Measurements from ENCODE around the gene MACIR. TPM values are rescaled to one million over a fixed set of nuclear protein-coding genes. Genes with fewer than 3 reads are reported as not detected.

The MACIR gene
- total RNA-seq, 1 experiment from 2014 or later: 26.0 TPM

DNA sequence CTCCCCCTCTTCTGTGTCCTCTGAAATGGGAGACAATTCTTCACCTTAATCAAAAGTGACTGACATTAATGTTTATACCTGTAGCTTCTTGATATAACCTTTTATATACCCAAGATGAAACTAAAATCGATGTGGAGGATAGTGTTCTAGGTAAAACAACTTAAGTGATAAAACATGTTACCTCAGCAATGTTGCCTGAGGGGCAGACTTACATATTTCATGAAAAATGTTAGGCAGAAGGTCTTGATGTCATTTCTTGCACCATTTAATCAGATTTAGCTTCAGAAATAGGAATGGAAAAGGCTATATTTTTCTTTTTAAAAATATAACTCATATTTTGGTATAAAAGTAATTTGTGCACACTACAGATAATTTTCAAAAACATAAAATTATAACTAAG lies 22.7 kb upstream of the MACIR start:
- DNase-seq (ENCODE audit: low read depth, low spot score): no peak
- in situ Hi-C loops (cut with HindIII; ENCODE audit: low pct_unique_long_range_greater_than_20kb, low sequenced_read_pairs): no loop called here

DNA sequence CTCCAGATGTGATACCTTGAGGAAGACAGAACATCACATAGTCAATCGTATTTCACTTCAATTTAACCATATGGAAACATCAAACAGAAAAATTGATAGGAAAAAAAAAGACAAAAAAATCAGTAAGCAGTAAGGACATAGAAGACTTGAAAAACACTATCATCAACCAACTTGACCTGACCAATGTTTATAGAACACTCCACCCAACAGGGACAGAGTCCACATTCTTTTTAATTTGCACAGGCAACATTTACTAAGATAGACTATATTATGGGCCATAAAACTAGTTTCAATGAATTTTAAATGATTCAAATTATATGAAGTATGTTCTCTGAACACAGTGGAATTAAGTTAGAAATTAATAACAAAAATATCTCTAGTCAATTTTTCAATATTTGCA lies 20.8 kb upstream of the MACIR start:
- in situ Hi-C loops (cut with HindIII; ENCODE audit: low pct_unique_long_range_greater_than_20kb, low sequenced_read_pairs): no loop called here
- DNase-seq (ENCODE audit: low read depth, low spot score): no peak

DNA sequence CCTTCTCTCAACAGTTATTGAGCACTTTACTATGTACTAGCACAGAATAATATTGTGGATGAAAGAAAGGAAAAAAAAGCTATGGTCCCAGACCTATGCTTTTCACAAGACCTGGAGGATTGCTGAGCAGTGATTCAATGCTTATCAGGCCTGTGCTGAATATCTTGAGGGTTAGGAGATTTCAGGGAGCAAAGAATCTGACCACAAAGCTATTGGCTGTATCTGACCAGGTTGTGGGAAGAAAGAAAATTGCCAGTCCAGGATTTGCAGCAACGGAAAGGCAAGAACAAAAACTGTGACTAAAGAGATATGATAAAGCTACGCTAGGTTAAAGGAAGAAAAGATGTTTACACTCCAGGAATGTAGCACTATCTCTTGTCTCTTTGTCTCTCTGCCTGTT lies 14.9 kb upstream of the MACIR start:
- in situ Hi-C loops (cut with HindIII; ENCODE audit: low pct_unique_long_range_greater_than_20kb, low sequenced_read_pairs): no loop called here
- no peak for DNase-seq (ENCODE audit: low read depth, low spot score)

DNA sequence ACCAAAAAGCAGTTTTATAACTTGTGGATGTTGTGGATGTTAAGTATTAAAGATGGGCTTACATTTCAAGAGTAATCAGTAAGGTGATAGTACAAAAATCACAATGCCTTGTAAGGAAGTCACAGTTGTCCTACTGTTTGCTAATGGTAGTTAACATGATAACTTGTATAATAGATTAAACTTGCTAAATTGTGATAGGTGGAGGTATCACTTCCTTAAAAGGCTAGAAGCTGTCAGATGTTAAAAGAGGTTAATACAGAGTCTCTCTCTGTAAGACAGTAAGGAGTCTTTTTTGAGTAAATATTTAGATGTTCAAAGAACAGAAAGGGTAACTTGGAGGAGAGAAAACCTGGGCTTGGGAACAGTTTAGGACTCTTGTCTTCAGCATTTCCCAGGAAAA lies 14.2 kb upstream of the MACIR start:
- in situ Hi-C loops (cut with HindIII; ENCODE audit: low pct_unique_long_range_greater_than_20kb, low sequenced_read_pairs): no loop called here
- no peak for DNase-seq (ENCODE audit: low read depth, low spot score)

DNA sequence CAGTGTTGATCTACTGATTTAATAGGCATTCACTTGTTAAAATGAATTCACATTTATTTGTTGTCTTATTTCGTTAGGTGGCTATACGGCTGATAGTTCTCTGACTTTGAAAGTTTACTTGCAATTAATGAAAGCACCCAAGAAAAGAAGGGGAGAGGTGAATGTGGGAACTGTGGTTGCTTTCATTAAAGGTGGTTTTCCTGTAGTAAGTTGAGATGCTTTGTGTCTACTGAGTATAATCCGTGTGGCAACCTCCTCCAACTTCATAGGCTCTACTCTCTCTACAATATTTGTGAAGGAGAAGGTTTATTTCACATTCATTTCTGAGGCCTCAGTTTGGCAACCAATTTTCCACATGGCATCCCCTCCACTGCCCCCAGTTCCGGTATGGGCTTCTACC lies 12.8 kb upstream of the MACIR start:
- no peak for DNase-seq (ENCODE audit: low read depth, low spot score)

DNA sequence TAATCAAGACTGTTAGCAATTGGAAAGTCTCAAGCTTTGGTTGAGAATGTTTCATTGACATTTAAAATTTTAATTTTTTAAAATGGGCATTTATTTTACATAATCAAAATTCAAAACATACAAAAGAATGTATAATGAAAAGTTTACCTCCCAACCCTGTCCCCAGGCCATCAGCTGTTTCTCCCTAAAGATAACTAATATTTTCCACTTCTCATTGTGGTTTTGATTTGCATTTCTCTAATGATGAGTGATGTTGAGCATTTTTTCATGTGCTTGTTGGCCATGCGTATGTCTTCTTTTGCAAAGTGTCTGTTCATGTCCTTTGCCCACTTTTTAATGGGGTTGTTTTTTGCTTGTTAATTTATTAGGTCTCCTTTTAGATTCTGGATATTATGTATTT lies 11.4 kb upstream of the MACIR start:
- in situ Hi-C loops (cut with HindIII; ENCODE audit: low pct_unique_long_range_greater_than_20kb, low sequenced_read_pairs): no loop called here
- DNase-seq (ENCODE audit: low read depth, low spot score): no peak

More for the DNA sequence above, 12.8 kb upstream of the MACIR start:
- in situ Hi-C loops (cut with HindIII; ENCODE audit: low pct_unique_long_range_greater_than_20kb, low sequenced_read_pairs): no loop called here

DNA sequence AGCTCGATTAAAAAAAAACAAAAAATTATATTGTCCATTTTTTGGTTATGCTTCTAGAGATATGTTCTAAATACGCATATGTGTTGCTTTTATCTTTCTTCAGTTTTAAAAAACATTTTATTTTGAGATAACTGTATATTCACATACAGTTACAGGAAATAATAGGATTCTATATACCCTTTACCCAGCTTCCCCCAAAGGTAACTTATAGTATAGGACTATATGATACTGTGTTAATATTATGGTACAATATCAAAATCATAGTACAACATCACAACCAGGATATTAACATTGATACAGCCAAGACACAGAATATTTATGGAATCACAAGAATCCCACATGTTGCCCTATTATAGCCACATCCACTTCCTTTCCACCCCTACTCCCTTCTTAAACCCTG lies 9.5 kb upstream of the MACIR start:
- in situ Hi-C loops (cut with HindIII; ENCODE audit: low pct_unique_long_range_greater_than_20kb, low sequenced_read_pairs): no loop called here
- no peak for DNase-seq (ENCODE audit: low read depth, low spot score)

DNA sequence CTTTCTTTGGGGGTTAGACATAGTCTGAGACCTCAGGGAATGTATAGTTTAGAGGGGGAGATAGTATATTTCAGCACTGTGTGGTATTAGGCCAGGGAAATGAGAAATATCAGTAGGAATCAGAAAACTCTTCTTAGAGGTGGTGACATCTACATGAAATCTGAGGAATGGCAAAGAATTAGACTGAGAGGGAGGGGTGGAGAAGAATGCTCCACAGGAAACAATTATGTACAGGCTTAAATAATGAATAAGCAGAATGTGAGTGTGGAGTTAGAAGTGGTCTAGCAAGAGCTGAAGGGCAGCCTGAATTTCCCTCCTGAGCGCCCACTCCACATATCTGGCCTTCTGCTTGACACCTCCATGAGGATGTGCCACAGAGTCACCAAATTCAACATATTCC lies 3.6 kb upstream of the MACIR start:
- no peak for DNase-seq (ENCODE audit: low read depth, low spot score)
- in situ Hi-C loops (cut with HindIII; ENCODE audit: low pct_unique_long_range_greater_than_20kb, low sequenced_read_pairs): no loop called here

DNA sequence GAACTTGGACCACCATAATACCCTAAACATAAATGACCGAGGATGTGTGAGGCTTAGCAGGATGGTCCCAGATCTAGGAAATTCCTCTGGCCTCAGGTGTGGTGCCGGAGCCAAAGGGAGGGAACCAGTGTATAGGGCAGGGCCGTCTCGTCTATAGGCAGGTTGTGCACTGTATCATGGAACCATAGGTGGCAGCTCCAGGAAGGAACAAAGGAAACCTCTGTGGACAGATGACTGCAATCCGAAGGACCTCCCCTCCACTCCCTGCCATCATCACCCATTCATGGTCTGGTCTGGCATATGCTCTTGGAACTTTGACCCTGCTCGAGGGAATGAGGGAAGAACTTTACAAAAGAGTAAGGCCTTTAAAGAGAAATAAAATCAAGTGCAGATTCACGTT lies 2.9 kb upstream of the MACIR start:
- in situ Hi-C loops (cut with HindIII; ENCODE audit: low pct_unique_long_range_greater_than_20kb, low sequenced_read_pairs): no loop called here
- no peak for DNase-seq (ENCODE audit: low read depth, low spot score)

DNA sequence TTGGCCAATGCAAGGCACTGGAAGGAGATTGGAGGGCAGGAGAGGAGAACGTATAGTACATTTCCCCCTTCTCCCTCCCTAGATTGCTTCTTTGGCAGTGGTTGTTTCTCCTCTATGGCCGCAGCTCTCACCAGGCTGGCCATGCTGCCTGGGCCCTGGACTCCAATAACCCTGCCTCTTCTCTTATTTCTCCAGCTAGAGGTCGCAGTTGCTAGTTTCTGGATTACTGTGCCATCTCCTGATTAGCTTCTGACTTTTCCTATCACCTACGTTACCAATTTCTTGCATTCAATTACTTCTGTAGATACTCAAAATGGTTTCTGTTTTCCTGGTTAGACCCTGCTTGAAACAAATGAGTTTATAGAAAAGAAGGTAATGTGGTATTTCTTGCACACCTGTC lies 2.4 kb upstream of the MACIR start:
- in situ Hi-C loops (cut with HindIII; ENCODE audit: low pct_unique_long_range_greater_than_20kb, low sequenced_read_pairs): no loop called here
- DNase-seq (ENCODE audit: low read depth, low spot score): peak; percentile 72

DNA sequence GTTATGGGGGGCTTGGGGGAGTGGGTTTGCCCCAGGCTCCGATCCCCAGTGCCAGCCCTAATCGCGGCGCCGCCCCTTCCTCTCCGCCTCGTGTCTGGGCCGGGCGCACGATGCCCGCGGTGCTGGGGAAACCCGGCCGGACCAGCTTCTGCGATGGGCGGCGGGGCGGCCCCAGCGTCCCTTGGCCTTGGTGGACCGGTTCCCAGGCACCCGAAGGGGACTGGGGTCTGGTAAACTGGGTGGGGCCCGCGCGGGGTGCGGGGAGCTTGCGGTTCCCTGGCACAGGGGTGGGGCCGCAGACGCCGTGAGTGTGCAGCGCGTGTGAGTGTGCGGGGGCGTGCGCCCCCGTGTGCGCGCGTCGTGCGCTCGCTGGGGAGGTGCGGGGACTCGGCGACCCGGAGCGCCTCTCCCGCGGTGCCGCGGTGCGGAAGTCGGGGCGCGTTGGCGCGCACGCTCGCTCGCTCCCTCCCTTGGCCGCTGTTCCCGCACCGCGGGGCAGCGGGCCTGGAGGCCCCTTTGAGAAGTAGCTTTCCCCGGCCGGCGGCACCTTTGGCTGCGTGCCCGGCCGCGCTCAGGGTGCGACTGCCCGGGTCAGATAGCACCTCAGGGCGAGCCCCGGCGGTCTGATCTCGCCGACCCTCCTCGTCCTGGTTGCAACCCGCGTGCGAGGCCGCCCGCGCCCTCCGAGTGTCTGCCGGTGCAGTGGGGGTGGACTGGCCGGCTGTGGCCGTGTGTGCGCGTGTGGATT lies 568 bp downstream of the MACIR start:
- in situ Hi-C loops (cut with HindIII; ENCODE audit: low pct_unique_long_range_greater_than_20kb, low sequenced_read_pairs): no loop called here
- peak; percentile 34 for DNase-seq (ENCODE audit: low read depth, low spot score)

DNA sequence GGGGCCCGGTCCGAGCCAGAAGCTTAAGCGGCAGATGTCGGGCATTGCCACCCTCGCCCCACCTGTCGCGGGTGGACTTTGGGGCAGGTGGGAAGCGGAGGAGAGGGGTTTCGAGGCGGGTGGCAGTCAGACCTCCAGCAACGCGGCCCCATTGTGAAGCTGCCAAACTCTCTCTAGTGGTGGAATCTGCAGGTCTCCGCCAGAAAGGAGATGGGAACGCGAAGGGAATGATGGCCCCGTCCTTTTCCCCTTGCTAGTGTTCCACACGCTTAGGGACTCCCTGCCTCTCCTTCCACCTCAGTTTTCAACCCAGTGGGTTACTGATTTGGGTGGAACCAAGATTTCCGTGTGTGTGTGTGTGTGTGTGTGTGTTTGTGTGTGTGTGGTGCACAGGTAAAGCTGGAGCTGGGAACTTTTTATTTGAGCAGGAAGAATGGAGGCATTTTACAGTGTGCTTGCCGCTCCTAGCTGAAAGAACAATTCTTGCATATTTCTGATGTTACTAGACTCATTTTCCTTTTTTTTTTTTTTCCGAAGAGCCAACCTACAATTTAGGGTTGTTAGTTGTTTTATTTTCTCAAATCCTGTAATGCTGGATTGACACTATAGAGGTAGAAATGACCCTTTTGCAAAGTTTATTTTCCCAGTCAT lies 1.3 kb downstream of the MACIR start:
- DNase-seq (ENCODE audit: low read depth, low spot score): peak; percentile 54
- in situ Hi-C loops (cut with HindIII; ENCODE audit: low pct_unique_long_range_greater_than_20kb, low sequenced_read_pairs): no loop called here

DNA sequence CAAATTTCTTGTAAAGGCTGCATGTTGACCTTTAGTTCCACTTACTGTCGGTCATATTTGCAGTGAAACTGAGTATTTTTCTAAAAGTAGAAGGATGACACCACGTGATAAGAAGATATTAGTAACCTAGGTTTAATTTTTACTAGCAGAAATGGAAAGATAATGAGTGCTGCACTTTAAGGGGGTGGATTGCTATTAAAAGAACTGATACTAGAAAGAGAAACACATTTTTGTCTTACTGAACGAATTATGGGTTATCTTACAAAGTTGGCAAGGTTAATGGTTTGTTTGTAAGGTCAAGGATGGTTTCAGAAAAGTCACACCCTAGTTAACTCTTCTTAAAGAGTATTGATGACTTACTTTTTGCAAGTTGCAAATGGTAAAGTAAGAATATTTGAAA lies 2.4 kb downstream of the MACIR start:
- DNase-seq (ENCODE audit: low read depth, low spot score): no peak
- in situ Hi-C loops (cut with HindIII; ENCODE audit: low pct_unique_long_range_greater_than_20kb, low sequenced_read_pairs): no loop called here

DNA sequence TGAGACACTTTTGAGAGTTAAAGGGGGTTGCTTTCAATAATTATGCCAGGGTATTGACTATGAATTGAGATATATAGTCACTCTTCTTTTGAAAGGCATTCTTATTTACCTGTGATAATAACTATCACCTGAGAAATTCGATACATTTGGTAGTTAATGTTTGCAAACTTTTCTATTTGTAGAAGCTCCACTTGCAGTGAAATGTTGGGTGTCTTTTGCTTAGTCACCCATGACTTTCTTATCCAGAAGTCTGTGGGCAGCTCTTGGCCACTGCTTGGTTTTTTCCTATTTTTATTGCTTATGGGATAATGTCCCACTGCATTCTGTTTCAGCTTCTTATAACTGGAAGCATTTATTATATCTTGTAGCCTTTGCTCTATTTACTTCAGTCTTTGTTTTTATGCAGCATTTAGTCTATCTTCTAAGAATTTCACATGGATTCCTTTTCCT lies 3.9 kb downstream of the MACIR start:
- in situ Hi-C loops (cut with HindIII; ENCODE audit: low pct_unique_long_range_greater_than_20kb, low sequenced_read_pairs): no loop called here
- no peak for DNase-seq (ENCODE audit: low read depth, low spot score)

DNA sequence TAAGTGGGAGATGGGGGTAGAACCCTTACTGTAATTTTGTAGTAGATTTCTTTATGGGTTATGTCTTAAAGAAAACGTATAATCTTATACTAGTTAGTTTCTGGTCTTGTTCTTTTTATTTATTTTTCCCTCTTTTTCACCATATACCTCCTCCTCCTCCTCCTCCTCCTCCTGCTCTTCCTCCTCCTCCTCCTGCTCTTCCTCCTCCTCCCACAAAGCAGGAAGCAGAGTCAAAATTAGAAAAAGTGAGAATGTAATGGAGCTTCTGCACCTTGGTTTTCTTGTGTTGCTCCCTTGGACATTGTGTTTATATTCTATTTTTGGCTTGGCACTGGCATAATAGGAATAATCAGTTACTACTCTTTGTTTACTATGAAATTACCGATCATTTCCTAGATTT lies 4.5 kb downstream of the MACIR start:
- in situ Hi-C loops (cut with HindIII; ENCODE audit: low pct_unique_long_range_greater_than_20kb, low sequenced_read_pairs): no loop called here
- no peak for DNase-seq (ENCODE audit: low read depth, low spot score)

DNA sequence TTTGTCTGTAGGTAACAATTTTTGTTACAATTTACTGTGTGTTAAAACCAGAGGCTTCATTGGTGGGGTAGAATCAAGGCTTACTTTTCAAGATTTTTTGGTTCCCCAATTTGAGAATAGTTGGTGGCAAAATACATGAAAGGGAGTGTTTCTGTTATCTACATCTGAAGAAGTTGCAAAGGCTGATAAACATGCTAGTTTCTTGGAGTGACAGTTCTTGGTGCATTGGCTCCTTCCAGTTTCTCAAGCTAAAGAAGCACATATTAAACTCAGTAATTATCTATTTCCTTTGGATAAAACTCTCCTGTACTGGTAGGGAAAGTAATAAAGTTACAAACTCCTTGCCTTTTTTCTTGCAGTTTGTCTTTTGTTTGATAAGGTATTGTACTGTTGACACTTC lies 5.9 kb downstream of the MACIR start:
- in situ Hi-C loops (cut with HindIII; ENCODE audit: low pct_unique_long_range_greater_than_20kb, low sequenced_read_pairs): no loop called here

DNA sequence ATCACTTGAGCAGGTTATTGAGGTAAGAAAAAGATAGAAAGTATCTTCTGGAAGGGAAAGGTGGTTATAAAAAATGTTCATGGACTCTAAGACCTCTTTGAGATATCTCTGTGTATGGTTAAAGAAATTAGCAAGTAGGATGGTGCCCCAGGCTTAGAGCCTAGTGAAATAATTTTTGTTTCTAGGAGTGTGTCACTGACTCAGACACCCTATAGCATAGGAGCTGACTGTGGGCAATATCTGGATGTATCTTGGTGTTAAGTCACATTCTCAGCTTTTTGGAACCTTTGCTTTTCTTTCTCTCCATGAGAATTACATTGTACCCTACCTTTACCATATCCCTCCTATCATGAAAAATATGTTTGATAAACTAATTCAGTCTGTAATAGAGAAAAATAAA lies 12.0 kb downstream of the MACIR start:
- no peak for DNase-seq (ENCODE audit: low read depth, low spot score)
- in situ Hi-C loops (cut with HindIII; ENCODE audit: low pct_unique_long_range_greater_than_20kb, low sequenced_read_pairs): no loop called here

More for the DNA sequence above, 5.9 kb downstream of the MACIR start:
- no peak for DNase-seq (ENCODE audit: low read depth, low spot score)

DNA sequence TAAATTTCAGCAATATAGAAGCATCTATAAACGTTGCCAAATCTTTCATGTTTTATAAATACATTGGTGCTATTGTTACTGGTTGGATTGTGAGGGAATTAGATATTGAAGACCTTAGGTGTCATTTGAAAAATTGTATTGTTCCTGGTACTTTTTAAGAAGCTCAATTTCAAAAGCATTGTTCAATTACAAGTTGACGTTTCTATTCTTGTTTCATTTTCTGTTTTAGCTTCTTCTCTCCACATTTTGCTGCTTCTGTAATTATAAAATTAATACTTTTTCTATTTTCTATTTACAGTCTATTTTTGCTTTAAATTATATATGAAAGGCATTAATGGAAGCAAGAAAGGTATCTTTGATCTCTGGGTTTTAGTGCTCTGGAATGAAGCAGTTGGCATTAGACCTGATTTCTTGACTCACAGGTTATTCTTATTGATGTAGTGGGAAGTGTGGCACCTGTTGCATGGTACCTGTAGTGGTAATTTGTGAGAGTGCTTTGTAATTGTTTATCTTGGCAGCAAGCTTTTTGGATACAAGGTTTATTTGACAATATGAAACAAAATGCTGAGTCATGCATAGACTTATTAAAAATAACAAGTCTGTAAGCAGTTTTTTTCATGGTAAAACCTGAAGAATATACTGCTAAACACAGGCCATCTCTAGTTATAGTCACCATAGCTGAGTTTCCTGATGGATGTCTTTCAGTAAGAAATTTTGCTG lies 13.2 kb downstream of the MACIR start:
- no peak for DNase-seq (ENCODE audit: low read depth, low spot score)
- in situ Hi-C loops (cut with HindIII; ENCODE audit: low pct_unique_long_range_greater_than_20kb, low sequenced_read_pairs): no loop called here

DNA sequence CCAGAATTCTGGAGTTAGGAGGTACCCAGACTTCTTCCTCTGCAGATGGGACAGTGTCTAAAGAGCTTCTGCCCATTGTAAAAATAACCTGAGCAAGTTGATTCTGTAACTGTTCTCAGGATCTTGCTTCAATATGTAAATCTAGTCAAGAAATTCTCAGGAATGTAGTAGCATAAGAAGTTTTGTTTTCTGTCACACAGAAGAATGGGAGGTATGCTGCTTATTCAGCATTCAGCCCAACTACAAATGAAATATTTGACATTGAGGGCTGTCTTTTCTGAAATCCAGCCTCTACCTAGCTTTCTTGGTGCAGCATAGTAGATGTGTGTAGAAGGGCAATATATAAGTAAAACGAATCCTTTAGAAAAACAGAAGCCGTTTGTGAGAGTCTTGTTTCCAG lies 13.8 kb downstream of the MACIR start:
- in situ Hi-C loops (cut with HindIII; ENCODE audit: low pct_unique_long_range_greater_than_20kb, low sequenced_read_pairs): no loop called here
- DNase-seq (ENCODE audit: low read depth, low spot score): no peak

Data from SK-MEL-5 (cell line).